HEK293 (cell line): ENCODE results near the gene ZNF22.

ENCODE experiments used
- CTCF ChIA-PET: fragments of 350-600 bp; formaldehyde crosslinking; extraction: SDS; loops from one replicate; lab custom pipeline; 2021; ENCODE audit warnings: antibody characterized with exemption; lab: Yijun Ruan, JAX
- POLR2A ChIA-PET: fragments of 300-600 bp; formaldehyde crosslinking; extraction: SDS; loops from one replicate; lab custom pipeline; 2020; ENCODE audit warnings: antibody characterized with exemption, inconsistent platforms; lab: Yijun Ruan, JAX
- H3K27ac ChIP-seq: fragments of 200-500 bp; sonication (Bioruptor generic); 2 replicates; pipeline ENCODE4 v1.5.1; 2014; ENCODE audit warnings: low read depth, low read length, control low read depth, inconsistent platforms; ENCODE audit errors: extremely low read depth
- H3K36me3 ChIP-seq, 2 experiments: fragments of 200-500 bp in 1 of 2; sonication (Bioruptor generic) in 1 of 2; 1 replicate in 1 of 2; 2 replicates in 1 of 2; pipeline ENCODE4 v1.5.1; 2014 to 2017; ENCODE audit warnings: inconsistent platforms in 2 of 2, low read length in 2 of 2; ENCODE audit not compliant: control insufficient read depth in 2 of 2, insufficient read depth in 1 of 2
- H3K4me1 ChIP-seq: fragments of 200-500 bp; sonication (Bioruptor generic); 2 replicates; pipeline ENCODE4 v1.5.1; 2014; ENCODE audit warnings: mild to moderate bottlenecking, low read length, inconsistent platforms; ENCODE audit not compliant: control insufficient read depth, insufficient read depth
- H3K4me3 ChIP-seq: 2 replicates; pipeline ENCODE4 v1.5.1; 2011; ENCODE audit warnings: low read depth, mild to moderate bottlenecking, control low read depth, low read length, moderate library complexity
- H3K9me3 ChIP-seq: fragments of 200-500 bp; sonication (Bioruptor generic); 2 replicates; pipeline ENCODE4 v1.5.1; 2014; ENCODE audit warnings: low read depth, low read length, inconsistent platforms; ENCODE audit not compliant: control insufficient read depth, insufficient read depth
- CTCF ChIP-seq: fragments of 450-650 bp; formaldehyde crosslinking; IDR thresholded peaks from 2 replicates; pipeline ENCODE4 v1.5.1; 2016; ENCODE audit warnings: missing biosample characterization, missing genetic modification characterization
- GFI1B ChIP-seq: fragments of 450-650 bp; formaldehyde crosslinking; IDR thresholded peaks from 2 replicates; pipeline ENCODE4 v1.5.1; 2016; ENCODE audit warnings: missing biosample characterization, missing genetic modification characterization
- KLF10 ChIP-seq: fragments of 450-650 bp; IDR thresholded peaks from 2 replicates; pipeline ENCODE4 v1.5.1; 2018; ENCODE audit warnings: missing biosample characterization, mild to moderate bottlenecking, missing genetic modification characterization
- KLF9 ChIP-seq: fragments of 450-650 bp; formaldehyde crosslinking; IDR thresholded peaks from 2 replicates; pipeline ENCODE4 v1.5.1; 2016; ENCODE audit warnings: missing biosample characterization, missing genetic modification characterization, low read depth
- OSR2 ChIP-seq: fragments of 450-650 bp; formaldehyde crosslinking; IDR thresholded peaks from 2 replicates; pipeline ENCODE4 v1.5.1; 2016; ENCODE audit warnings: missing biosample characterization, missing genetic modification characterization
- PATZ1 ChIP-seq: fragments of 450-650 bp; formaldehyde crosslinking; IDR thresholded peaks from 2 replicates; pipeline ENCODE4 v1.5.1; 2016; ENCODE audit warnings: missing biosample characterization, missing genetic modification characterization
- PRDM6 ChIP-seq: fragments of 450-650 bp; formaldehyde crosslinking; IDR thresholded peaks from 2 replicates; pipeline ENCODE4 v1.5.1; 2017; ENCODE audit warnings: missing biosample characterization, missing genetic modification characterization
- REST ChIP-seq: fragments of 450-650 bp; formaldehyde crosslinking; IDR thresholded peaks from 2 replicates; pipeline ENCODE4 v1.5.1; 2016; ENCODE audit warnings: missing biosample characterization, missing genetic modification characterization
- SETDB1 ChIP-seq: IDR thresholded peaks from one replicate; pipeline ENCODE4 v1.6.1; 2017; ENCODE audit warnings: mild to moderate bottlenecking, low read length, moderate library complexity, mixed read lengths; ENCODE audit not compliant: insufficient read length
- YY2 ChIP-seq: fragments of 450-650 bp; formaldehyde crosslinking; IDR thresholded peaks from 2 replicates; pipeline ENCODE4 v1.5.1; 2016; ENCODE audit warnings: missing biosample characterization, missing genetic modification characterization
- ZBTB7A ChIP-seq: fragments of 450-650 bp; formaldehyde crosslinking; IDR thresholded peaks from 2 replicates; pipeline ENCODE4 v1.5.1; 2016; ENCODE audit warnings: low read depth, missing biosample characterization, missing genetic modification characterization
- ZFHX2 ChIP-seq: fragments of 450-650 bp; formaldehyde crosslinking; conservative IDR thresholded peaks from 2 replicates; pipeline ENCODE4 v1.5.1; 2016; ENCODE audit warnings: missing biosample characterization, missing genetic modification characterization
- ZNF114 ChIP-seq: fragments of 450-650 bp; formaldehyde crosslinking; IDR thresholded peaks from 2 replicates; pipeline ENCODE4 v1.5.0; 2017; ENCODE audit warnings: missing biosample characterization, missing genetic modification characterization
- ZNF157 ChIP-seq: fragments of 450-650 bp; formaldehyde crosslinking; IDR thresholded peaks from 2 replicates; pipeline ENCODE4 v1.5.1; 2016; ENCODE audit warnings: missing biosample characterization, missing genetic modification characterization
- ZNF175 ChIP-seq: fragments of 450-650 bp; formaldehyde crosslinking; IDR thresholded peaks from 2 replicates; pipeline ENCODE4 v1.5.1; 2016; ENCODE audit warnings: missing biosample characterization, missing genetic modification characterization
- ZNF280C ChIP-seq: fragments of 450-650 bp; formaldehyde crosslinking; IDR thresholded peaks from 2 replicates; pipeline ENCODE4 v1.5.1; 2016; ENCODE audit warnings: missing biosample characterization, missing genetic modification characterization
- ZNF48 ChIP-seq: fragments of 450-650 bp; formaldehyde crosslinking; IDR thresholded peaks from 2 replicates; pipeline ENCODE4 v1.5.1; 2016; ENCODE audit warnings: missing biosample characterization, missing genetic modification characterization
- ZNF514 ChIP-seq: fragments of 450-650 bp; formaldehyde crosslinking; IDR thresholded peaks from 2 replicates; pipeline ENCODE4 v1.5.1; 2016; ENCODE audit warnings: missing biosample characterization, missing genetic modification characterization
- ZNF639 ChIP-seq: fragments of 450-650 bp; formaldehyde crosslinking; IDR thresholded peaks from 2 replicates; pipeline ENCODE4 v1.5.1; 2016; ENCODE audit warnings: missing biosample characterization, missing genetic modification characterization
- ZNF843 ChIP-seq: fragments of 450-650 bp; formaldehyde crosslinking; IDR thresholded peaks from 2 replicates; pipeline ENCODE4 v1.5.1; 2016; ENCODE audit warnings: missing biosample characterization, missing genetic modification characterization

ZNF22 gene

GRCh38 chr10:44984671-44985101 lies 16.0 kb upstream of the ZNF22 start:
- Histone ChIP-seq H3K9me3 (no peaks in the 10 kb centered on the region), H3K4me1 (peaks cover 21% of the 10 kb centered on the region), H3K27ac (no peak overlapping the region), H3K4me3 (no peak overlapping the region), H3K36me3 (no peaks in the 10 kb centered on the region)
- POLR2A ChIA-PET = no interaction called here
- CTCF ChIA-PET = no interaction called here
- TF ChIP-seq GFI1B (tag by site-specific recombination) = no peak
- TF ChIP-seq ZNF280C = no peak
- TF ChIP-seq KLF10 = no peak
- no peak for TF ChIP-seq OSR2
- TF ChIP-seq ZNF157 (tag by site-specific recombination) = no peak
- TF ChIP-seq ZBTB7A (tag by site-specific recombination) = no peak
- TF ChIP-seq ZNF514 (tag by site-specific recombination) = no peak
- TF ChIP-seq ZNF114 = no peak
- no peak for TF ChIP-seq KLF9 (tag by site-specific recombination)
- TF ChIP-seq YY2 (tag by site-specific recombination) = no peak
- TF ChIP-seq CTCF (tag by site-specific recombination) = no peak
- no peak for TF ChIP-seq PRDM6
- TF ChIP-seq ZNF843 (tag by site-specific recombination) = no peak
- TF ChIP-seq ZNF639 = no peak
- no peak for TF ChIP-seq ZFHX2 (tag by site-specific recombination)
- no peak for TF ChIP-seq ZNF48
- TF ChIP-seq ZNF175 = no peak
- no peak for TF ChIP-seq SETDB1

GRCh38 chr10:44985175-44985681 lies 15.5 kb upstream of the ZNF22 start:
- ChIA-PET POLR2A (no interaction called here), CTCF (no interaction called here)
- no peaks in the 10 kb centered on the region for H3K9me3 ChIP-seq
- H3K27ac ChIP-seq = no peak overlapping the region
- H3K36me3 ChIP-seq = no peaks in the 10 kb centered on the region
- peaks cover 23% of the 10 kb centered on the region for H3K4me1 ChIP-seq
- H3K4me3 ChIP-seq = no peak overlapping the region
- no peak for TF ChIP-seq REST (tag by site-specific recombination)
- TF ChIP-seq PATZ1 = no peak
